ENCODE data around the gene SLC34A1. TPM values are rescaled to one million over a fixed set of nuclear protein-coding genes. Genes with fewer than 3 reads are reported as not detected.
"Not testable (repeated sequence)": the region's sequence is repeated elsewhere in the genome, so short reads cannot be mapped to it uniquely, and the experiment has no call there.

The SLC34A1 gene
- total RNA-seq, 1 experiment from 2014 or later = 0.19 TPM

- Mint-ChIP-seq H3K27ac (ENCODE audit: unreplicated experiment) (no peak overlapping the region), H3K9me3 (ENCODE audit: low read depth, unreplicated experiment) (no peaks in the 10 kb centered on the region), H3K27me3 (ENCODE audit: unreplicated experiment) (no peaks in the 10 kb centered on the region), H3K4me1 (ENCODE audit: low read depth, unreplicated experiment) (peaks cover 31% of the 10 kb centered on the region), H3K36me3 (ENCODE audit: insufficient read depth, unreplicated experiment) (peaks cover 79% of the 10 kb centered on the region), H3K4me3 (ENCODE audit: low read depth, unreplicated experiment) (no peak overlapping the region)
- no peak for DNase-seq
- TF ChIP-seq CTCF (IDR thresholded peaks at IDR 0.05; ENCODE audit: unreplicated experiment) = no peak
- no TSS peak for BruUV-seq (replicated peaks)
- intact Hi-C loops (cut with micrococcal nuclease; ENCODE audit: unreplicated experiment) = no loop called here
- CTCF ChIA-PET = interaction anchor here (0.7 to 0.8 kb wide), 3 partner anchors 31 to 53 kb away, joined by 3 to 5 read pairs (median 3); no protein-coding TSS in a partner anchor
Measured at GRCh38 chr5:177336603-177337494, 47.4 kb upstream of the SLC34A1 start.

- intact Hi-C loops (cut with micrococcal nuclease; ENCODE audit: unreplicated experiment) = no loop called here
- DNase-seq = no peak
- H3K4me3 Mint-ChIP-seq (ENCODE audit: low read depth, unreplicated experiment) = peak overlapping the region; percentile 56
- no peaks in the 10 kb centered on the region for H3K9me3 Mint-ChIP-seq (ENCODE audit: low read depth, unreplicated experiment)
- peak overlapping the region; percentile 88 for H3K27ac Mint-ChIP-seq (ENCODE audit: unreplicated experiment)
- no TSS peak for BruUV-seq (replicated peaks)
- TF ChIP-seq CTCF (IDR thresholded peaks at IDR 0.05; ENCODE audit: unreplicated experiment) = no peak
- peaks cover 31% of the 10 kb centered on the region for H3K4me1 Mint-ChIP-seq (ENCODE audit: low read depth, unreplicated experiment)
- no peaks in the 10 kb centered on the region for H3K27me3 Mint-ChIP-seq (ENCODE audit: unreplicated experiment)
- CTCF ChIA-PET = interaction anchor here (0.6 to 1.3 kb wide), 5 partner anchors 12 to 307 kb away, joined by 3 to 5 read pairs (median 3); no protein-coding TSS in a partner anchor
- peaks cover 76% of the 10 kb centered on the region for H3K36me3 Mint-ChIP-seq (ENCODE audit: insufficient read depth, unreplicated experiment)
Measured at GRCh38 chr5:177338251-177339106, 45.8 kb upstream of the SLC34A1 start.

GRCh38 chr5:177339107-177339638 lies 45.1 kb upstream of the SLC34A1 start:
- H3K27ac Mint-ChIP-seq (ENCODE audit: unreplicated experiment) = peak overlapping the region; percentile 88
- H3K9me3 Mint-ChIP-seq (ENCODE audit: low read depth, unreplicated experiment) = no peaks in the 10 kb centered on the region
- H3K4me3 Mint-ChIP-seq (ENCODE audit: low read depth, unreplicated experiment) = peak overlapping the region; percentile 56
- DNase-seq = peak; percentile 67
- CTCF ChIA-PET = interaction anchor here (1.0 to 1.3 kb wide), 4 partner anchors 11 to 63 kb away, joined by 3 to 4 read pairs (median 3); no protein-coding TSS in a partner anchor
- H3K36me3 Mint-ChIP-seq (ENCODE audit: insufficient read depth, unreplicated experiment) = peaks cover 73% of the 10 kb centered on the region
- intact Hi-C loops (cut with micrococcal nuclease; ENCODE audit: unreplicated experiment) = no loop called here
- no peak for TF ChIP-seq CTCF (IDR thresholded peaks at IDR 0.05; ENCODE audit: unreplicated experiment)
- H3K4me1 Mint-ChIP-seq (ENCODE audit: low read depth, unreplicated experiment) = peaks cover 31% of the 10 kb centered on the region
- no TSS peak for BruUV-seq (replicated peaks)
- H3K27me3 Mint-ChIP-seq (ENCODE audit: unreplicated experiment) = no peaks in the 10 kb centered on the region

GRCh38 chr5:177343000-177343399 lies 41.2 kb upstream of the SLC34A1 start:
- H3K27ac Mint-ChIP-seq (ENCODE audit: unreplicated experiment); CTCF ChIA-PET; DNase-seq; BruUV-seq (replicated peaks); intact Hi-C loops (cut with micrococcal nuclease; ENCODE audit: unreplicated experiment); H3K4me3 Mint-ChIP-seq (ENCODE audit: low read depth, unreplicated experiment); H3K9me3 Mint-ChIP-seq (ENCODE audit: low read depth, unreplicated experiment); H3K27me3 Mint-ChIP-seq (ENCODE audit: unreplicated experiment): not testable (repeated sequence)
- peaks cover 36% of the 10 kb centered on the region for H3K4me1 Mint-ChIP-seq (ENCODE audit: low read depth, unreplicated experiment)
- H3K36me3 Mint-ChIP-seq (ENCODE audit: insufficient read depth, unreplicated experiment) = peaks cover 72% of the 10 kb centered on the region

Measured in Calu3 (cell line).